ENCODE data around the gene CEACAM18.
A peak's percentile ranks its signal among the peaks of the same experiment; 100 is the strongest.
"Not testable (repeated sequence)": the region's sequence is repeated elsewhere in the genome, so short reads cannot be mapped to it uniquely, and the experiment has no call there.

The CEACAM18 gene

GRCh38 chr19:51461723-51462161 lies 16.6 kb upstream of the CEACAM18 start:
- DNase-seq (ENCODE audit: low read depth) = no peak

- DNase-seq (ENCODE audit: low read depth) = no peak
Measured at GRCh38 chr19:51462276-51462675, 16.1 kb upstream of the CEACAM18 start.

DNA sequence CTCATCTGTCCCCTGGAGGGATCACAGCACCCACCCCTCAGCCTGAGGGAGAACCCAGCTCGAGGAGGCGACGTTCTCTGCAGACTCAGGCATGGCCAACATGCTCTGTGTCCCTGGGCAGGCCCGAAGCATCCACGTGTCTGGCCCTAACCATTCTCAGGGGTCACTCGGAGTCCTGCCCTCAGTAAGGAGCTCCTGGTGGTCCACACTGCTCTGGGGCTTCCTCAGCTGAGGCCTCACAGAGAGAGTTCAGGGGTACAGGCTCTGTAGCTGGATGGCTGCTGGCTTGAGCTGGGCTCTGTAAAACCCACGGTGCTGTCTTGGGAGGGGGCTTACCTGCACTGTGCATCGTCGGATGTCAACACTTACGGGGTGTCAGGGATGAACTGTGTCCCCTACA lies 15.7 kb upstream of the CEACAM18 start:
- no peak for DNase-seq (ENCODE audit: low read depth)

GRCh38 chr19:51463976-51464581 lies 14.3 kb upstream of the CEACAM18 start:
- not testable (repeated sequence) for DNase-seq (ENCODE audit: low read depth)

- DNase-seq (ENCODE audit: low read depth) = no peak
Measured at GRCh38 chr19:51466723-51467122, 11.6 kb upstream of the CEACAM18 start.

- no peak for DNase-seq (ENCODE audit: low read depth)
Measured at GRCh38 chr19:51467864-51468544, 10.3 kb upstream of the CEACAM18 start.

GRCh38 chr19:51468545-51468920 lies 9.8 kb upstream of the CEACAM18 start:
- no peak for DNase-seq (ENCODE audit: low read depth)

GRCh38 chr19:51469162-51469561 lies 9.2 kb upstream of the CEACAM18 start:
- DNase-seq (ENCODE audit: low read depth) = no peak

- no peak for DNase-seq (ENCODE audit: low read depth)
Measured at GRCh38 chr19:51469629-51470028, 8.7 kb upstream of the CEACAM18 start.

- no peak for DNase-seq (ENCODE audit: low read depth)
Measured at GRCh38 chr19:51470966-51471365, 7.4 kb upstream of the CEACAM18 start.

- no peak for DNase-seq (ENCODE audit: low read depth)
Measured at GRCh38 chr19:51471527-51471926, 6.8 kb upstream of the CEACAM18 start.

- DNase-seq (ENCODE audit: low read depth) = no peak
Measured at GRCh38 chr19:51472607-51473006, 5.7 kb upstream of the CEACAM18 start.

DNA sequence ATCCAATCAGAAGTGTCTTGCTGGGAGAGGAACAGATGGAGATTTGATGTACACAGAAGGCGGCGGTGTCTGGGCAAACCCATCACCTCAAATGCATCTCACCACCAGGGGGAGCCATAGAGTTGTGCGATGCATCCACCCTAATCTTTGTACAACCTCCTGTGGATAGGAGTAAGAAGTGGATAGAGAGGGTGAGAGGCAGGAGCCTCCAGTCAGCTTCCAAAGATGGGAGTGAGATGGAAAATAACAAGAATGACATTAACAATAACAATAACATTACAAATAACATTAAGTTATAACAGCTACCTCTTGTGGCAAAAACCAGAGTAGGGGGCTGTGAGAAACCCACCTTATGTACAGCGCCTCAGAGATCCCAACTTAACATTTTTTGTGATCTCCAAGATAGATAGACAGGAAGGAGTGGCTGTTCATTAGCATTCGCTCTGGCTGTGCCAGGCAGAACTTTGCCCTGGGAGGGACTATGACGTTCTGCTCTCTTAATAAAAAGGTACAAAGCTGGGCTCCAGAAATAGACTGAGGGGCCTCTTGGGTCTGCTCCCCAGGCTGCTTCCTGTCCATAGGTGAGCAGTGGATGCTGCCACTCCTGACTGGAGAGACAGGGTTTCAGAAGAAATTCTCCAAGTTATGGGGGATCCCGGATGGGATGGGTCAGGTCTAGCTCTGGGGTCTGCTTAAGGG lies 5.2 kb upstream of the CEACAM18 start:
- DNase-seq (ENCODE audit: low read depth) = peak; percentile 17

- DNase-seq (ENCODE audit: low read depth) = no peak
Measured at GRCh38 chr19:51476164-51476563, 2.2 kb upstream of the CEACAM18 start.

DNA sequence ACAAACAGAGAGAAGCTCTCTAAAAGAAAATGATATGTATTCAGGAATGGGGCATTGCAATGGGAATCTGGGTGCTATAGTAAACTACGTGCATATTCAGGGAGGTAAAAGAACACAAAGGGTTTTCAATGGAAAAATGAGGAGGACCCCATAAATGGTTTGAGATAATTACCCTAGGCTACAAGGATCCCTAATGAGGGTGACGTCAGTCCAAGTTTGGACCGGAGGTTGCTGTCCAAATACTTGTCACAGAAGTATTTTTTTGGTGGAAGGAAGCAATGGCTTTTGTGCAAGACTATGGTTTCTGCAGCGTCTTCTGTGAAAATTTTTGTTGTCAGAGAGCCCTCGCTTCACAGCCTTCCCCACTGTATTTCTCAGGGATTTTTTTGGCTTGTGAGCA lies 995 bp upstream of the CEACAM18 start:
- DNase-seq (ENCODE audit: low read depth) = no peak

DNA sequence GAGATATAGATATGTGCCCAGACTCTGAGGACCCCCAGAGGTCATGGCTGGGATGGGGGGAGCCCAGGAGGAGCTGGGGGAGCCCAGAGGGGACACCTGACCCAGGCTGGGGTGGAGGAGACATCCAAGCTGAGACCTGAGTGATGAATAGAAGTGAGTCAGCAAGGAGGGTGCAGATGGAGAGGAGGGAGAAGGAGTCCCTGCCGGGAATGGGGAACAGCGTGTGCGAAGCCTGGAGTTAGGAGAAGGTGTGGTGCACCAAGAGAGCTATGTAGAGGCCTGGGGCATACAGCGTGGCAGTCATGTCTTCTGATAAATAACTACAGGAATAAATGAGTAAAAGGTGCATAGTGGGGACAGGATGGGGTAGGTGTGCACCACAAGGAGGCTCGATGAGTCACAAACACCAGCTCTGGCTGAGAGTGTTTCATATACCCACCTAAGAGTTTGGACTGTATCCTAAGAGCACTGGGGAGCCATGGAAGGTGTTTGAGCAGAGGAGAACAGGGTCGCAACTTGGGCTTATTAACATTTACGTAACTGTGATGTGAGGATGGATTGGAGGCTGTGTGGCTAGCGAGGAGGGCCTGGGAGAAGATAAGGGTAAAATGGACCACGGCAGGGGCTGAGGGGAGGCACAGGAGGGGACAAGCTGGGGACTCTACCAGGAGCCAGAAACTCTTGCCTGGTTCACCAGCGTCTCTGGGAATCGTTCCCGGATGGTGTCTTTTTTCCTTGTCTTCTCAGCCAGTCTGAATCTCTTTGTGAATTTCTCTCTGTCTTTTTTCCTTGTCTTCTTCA lies 1.4 kb downstream of the CEACAM18 start:
- no peak for DNase-seq (ENCODE audit: low read depth)

DNA sequence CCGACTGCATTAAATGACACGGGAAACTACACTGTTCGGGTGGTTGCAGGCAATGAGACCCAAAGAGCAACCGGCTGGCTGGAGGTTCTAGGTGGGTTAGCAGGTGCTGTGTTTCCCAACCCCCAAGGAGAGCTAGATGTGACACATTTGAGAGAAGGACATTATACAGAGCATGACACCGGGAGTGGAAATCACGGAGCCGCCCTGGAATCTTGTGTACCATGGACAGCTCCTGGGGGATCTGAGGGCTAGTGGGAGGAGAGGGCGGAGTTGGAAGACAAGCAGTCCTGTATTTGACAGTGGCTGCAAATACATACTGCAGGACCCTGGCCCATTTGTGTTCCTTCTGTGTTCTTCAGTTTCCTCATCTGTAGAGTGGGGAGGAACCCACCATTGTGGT lies 2.3 kb downstream of the CEACAM18 start:
- DNase-seq (ENCODE audit: low read depth) = no peak

GRCh38 chr19:51485960-51486660 lies 7.8 kb downstream of the CEACAM18 start:
- DNase-seq (ENCODE audit: low read depth) = no peak

DNA sequence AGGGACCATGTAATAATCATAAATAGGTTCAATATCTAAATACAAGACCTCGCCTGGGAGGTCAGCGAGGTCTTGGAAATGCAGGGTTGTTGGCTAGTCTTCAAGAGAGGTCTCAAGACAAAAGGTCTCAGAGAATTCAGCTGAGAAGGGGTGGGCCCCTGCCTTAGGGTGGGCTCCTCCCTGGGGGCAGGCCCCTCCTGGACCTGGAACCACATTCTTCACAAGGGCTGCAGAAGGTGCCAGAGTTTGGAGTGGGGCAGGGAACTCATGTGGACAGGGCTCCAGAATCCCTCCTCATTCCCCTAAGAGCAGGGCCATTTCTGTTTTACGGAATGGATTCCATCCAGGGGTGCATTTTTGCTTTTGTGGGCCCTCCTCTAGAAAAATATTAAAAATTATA lies 10.2 kb downstream of the CEACAM18 start:
- no peak for DNase-seq (ENCODE audit: low read depth)

DNA sequence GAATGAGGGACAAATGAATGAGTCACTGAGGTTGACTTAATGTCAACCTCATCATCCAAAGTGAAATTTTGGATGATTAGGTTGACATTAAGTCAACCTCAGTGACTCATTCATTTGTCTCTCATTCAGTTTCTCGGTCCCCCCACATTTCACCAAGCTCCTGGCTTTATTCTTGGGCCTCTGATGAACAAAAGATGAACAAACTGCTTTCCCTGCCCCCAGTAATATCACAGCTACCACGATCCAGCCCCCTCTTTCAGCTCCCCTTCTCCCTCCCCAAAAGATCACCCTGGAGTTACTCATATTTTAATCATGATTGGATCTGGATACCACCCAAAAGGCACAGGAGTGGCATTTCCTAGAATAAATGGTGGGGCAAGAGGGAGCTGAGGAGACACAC lies 10.8 kb downstream of the CEACAM18 start:
- DNase-seq (ENCODE audit: low read depth) = no peak

GRCh38 chr19:51490676-51491075 lies 12.3 kb downstream of the CEACAM18 start:
- no peak for DNase-seq (ENCODE audit: low read depth)

- no peak for DNase-seq (ENCODE audit: low read depth)
Measured at GRCh38 chr19:51491586-51491985, 13.2 kb downstream of the CEACAM18 start.
